ENCODE data around the gene MBOAT1. TPM values are rescaled to one million over a fixed set of nuclear protein-coding genes. Genes with fewer than 3 reads are reported as not detected.

The MBOAT1 gene
- total RNA-seq, 1 experiment from 2014 or later = 6.3 TPM

GRCh38 chr6:20060252-20060651 lies 152.0 kb downstream of the MBOAT1 start:
- no TSS peak for BruUV-seq (replicated peaks)
- TF ChIP-seq CTCF (conservative IDR thresholded peaks at IDR 0.05; ENCODE audit: low read depth, low read length) = no peak
- no peaks in the 10 kb centered on the region for H3K9me3 ChIP-seq (ENCODE audit: low read depth, low read length, poor library complexity, severe bottlenecking)
- H3K27me3 ChIP-seq (replicated peaks; ENCODE audit: insufficient read depth, low read depth, low read length, poor library complexity) = no peaks in the 10 kb centered on the region
- H3K4me1 ChIP-seq (ENCODE audit: insufficient read depth, low read length, poor library complexity, severe bottlenecking) = peaks cover 5% of the 10 kb centered on the region
- POLR2A ChIA-PET (ENCODE audit: low non-redundant PET) = no interaction called here
- intact Hi-C loops (cut with micrococcal nuclease; ENCODE audit: unreplicated experiment) = loop anchor here (10.0 kb wide), 1 partner anchor 1325 kb away; no protein-coding TSS in a partner anchor
- CTCF ChIA-PET = interaction anchor here (0.5 kb wide), 1 partner anchor 26 kb away, joined by 3 read pairs; no protein-coding TSS in a partner anchor
- no peak overlapping the region for H3K4me3 ChIP-seq (ENCODE audit: low read depth, low read length, poor library complexity, severe bottlenecking)
- no peak overlapping the region for H3K27ac ChIP-seq (ENCODE audit: low read depth, low read length, poor library complexity, severe bottlenecking)
- DNase-seq (ENCODE audit: low spot score) = no peak
- no peaks in the 10 kb centered on the region for H3K36me3 ChIP-seq (ENCODE audit: insufficient read depth, low read length, poor library complexity, severe bottlenecking)

- Histone ChIP-seq H3K27ac (ENCODE audit: low read depth, low read length, poor library complexity, severe bottlenecking) (no peak overlapping the region), H3K27me3 (replicated peaks; ENCODE audit: insufficient read depth, low read depth, low read length, poor library complexity) (no peaks in the 10 kb centered on the region), H3K9me3 (ENCODE audit: low read depth, low read length, poor library complexity, severe bottlenecking) (no peaks in the 10 kb centered on the region), H3K36me3 (ENCODE audit: insufficient read depth, low read length, poor library complexity, severe bottlenecking) (no peaks in the 10 kb centered on the region), H3K4me1 (ENCODE audit: insufficient read depth, low read length, poor library complexity, severe bottlenecking) (peaks cover 5% of the 10 kb centered on the region), H3K4me3 (ENCODE audit: low read depth, low read length, poor library complexity, severe bottlenecking) (no peak overlapping the region)
- CTCF ChIA-PET = no interaction called here
- intact Hi-C loops (cut with micrococcal nuclease; ENCODE audit: unreplicated experiment) = loop anchor here (5.0 to 10.0 kb wide), 4 partner anchors 1034 to 1734 kb away; no protein-coding TSS in a partner anchor
- DNase-seq (ENCODE audit: low spot score) = no peak
- no TSS peak for BruUV-seq (replicated peaks)
- POLR2A ChIA-PET (ENCODE audit: low non-redundant PET) = no interaction called here
- TF ChIP-seq CTCF (conservative IDR thresholded peaks at IDR 0.05; ENCODE audit: low read depth, low read length) = 0 out of 2 replicates have a peak, but pooled peaks have one; percentile 17
- no peak for TF ChIP-seq EZH2 (IDR thresholded peaks at IDR 0.05; ENCODE audit: borderline replicate concordance, low read depth, low read length, poor library complexity, severe bottlenecking)
Measured at GRCh38 chr6:20058912-20059311, 153.4 kb downstream of the MBOAT1 start.

GRCh38 chr6:20058121-20058905 lies 154.0 kb downstream of the MBOAT1 start:
- no peak for DNase-seq (ENCODE audit: low spot score)
- no peaks in the 10 kb centered on the region for H3K9me3 ChIP-seq (ENCODE audit: low read depth, low read length, poor library complexity, severe bottlenecking)
- intact Hi-C loops (cut with micrococcal nuclease; ENCODE audit: unreplicated experiment) = loop anchor here (5.0 to 10.0 kb wide), 4 partner anchors 1034 to 1734 kb away; no protein-coding TSS in a partner anchor
- no peaks in the 10 kb centered on the region for H3K27me3 ChIP-seq (replicated peaks; ENCODE audit: insufficient read depth, low read depth, low read length, poor library complexity)
- H3K27ac ChIP-seq (ENCODE audit: low read depth, low read length, poor library complexity, severe bottlenecking) = no peak overlapping the region
- no peak overlapping the region for H3K4me3 ChIP-seq (ENCODE audit: low read depth, low read length, poor library complexity, severe bottlenecking)
- no TSS peak for BruUV-seq (replicated peaks)
- TF ChIP-seq CTCF (conservative IDR thresholded peaks at IDR 0.05; ENCODE audit: low read depth, low read length) (no peak), EZH2 (IDR thresholded peaks at IDR 0.05; ENCODE audit: borderline replicate concordance, low read depth, low read length, poor library complexity, severe bottlenecking) (no peak)
- no peaks in the 10 kb centered on the region for H3K36me3 ChIP-seq (ENCODE audit: insufficient read depth, low read length, poor library complexity, severe bottlenecking)
- ChIA-PET POLR2A (ENCODE audit: low non-redundant PET) (no interaction called here), CTCF (no interaction called here)
- peaks cover 5% of the 10 kb centered on the region for H3K4me1 ChIP-seq (ENCODE audit: insufficient read depth, low read length, poor library complexity, severe bottlenecking)

Measured in A673 (cell line).